H9 (cell line): ENCODE measurements around the gene IGFBP3. TPM values are rescaled to one million over a fixed set of nuclear protein-coding genes. Genes with fewer than 3 reads are reported as not detected.

ENCODE experiments used
- DNase-seq: peaks from one replicate; pipeline ENCODE4 v3.0.0-alpha.2; 2017
- H2AFZ ChIP-seq: one replicate; pipeline ENCODE4 v1.6.1; 2013; ENCODE audit warnings: mild to moderate bottlenecking, low read length, control low read depth, moderate library complexity
- H2AK5ac ChIP-seq: 2 replicates; pipeline ENCODE4 v1.6.1; 2013; ENCODE audit warnings: low read length, control low read depth, mixed read lengths; ENCODE audit not compliant: insufficient read length
- H2BK120ac ChIP-seq: one replicate; pipeline ENCODE4 v1.6.1; 2013; ENCODE audit warnings: low read depth, mild to moderate bottlenecking, low read length, control low read depth, inconsistent platforms; ENCODE audit not compliant: poor library complexity, severe bottlenecking
- H2BK12ac ChIP-seq: 2 replicates; pipeline ENCODE4 v1.6.1; 2013; ENCODE audit warnings: low read length, control low read depth, mixed read lengths, low read depth; ENCODE audit not compliant: insufficient read length
- H2BK15ac ChIP-seq: 2 replicates; pipeline ENCODE4 v1.6.1; 2013; ENCODE audit warnings: low read depth, low read length, control low read depth
- H2BK20ac ChIP-seq: one replicate; pipeline ENCODE4 v1.6.1; 2013; ENCODE audit warnings: low read depth, mild to moderate bottlenecking, low read length, control low read depth, inconsistent platforms; ENCODE audit not compliant: poor library complexity, severe bottlenecking
- H2BK5ac ChIP-seq: 2 replicates; pipeline ENCODE4 v1.6.1; 2013; ENCODE audit warnings: low read length, control low read depth, mixed read lengths; ENCODE audit not compliant: insufficient read length
- H3K14ac ChIP-seq: 2 replicates; pipeline ENCODE4 v1.6.1; 2013; ENCODE audit warnings: low read length, control low read depth; ENCODE audit not compliant: insufficient read depth
- H3K18ac ChIP-seq: 2 replicates; pipeline ENCODE4 v1.6.1; 2013; ENCODE audit warnings: low read depth, mild to moderate bottlenecking, mixed read lengths, low read length, control low read depth; ENCODE audit not compliant: insufficient read length
- H3K23ac ChIP-seq: 2 replicates; pipeline ENCODE4 v1.6.1; 2013; ENCODE audit warnings: low read length, control low read depth, mixed read lengths, low read depth; ENCODE audit not compliant: insufficient read length
- H3K23me2 ChIP-seq: 2 replicates; pipeline ENCODE4 v1.6.1; 2013; ENCODE audit warnings: low read depth, mild to moderate bottlenecking, mixed read lengths, low read length, control low read depth; ENCODE audit not compliant: insufficient read length, poor library complexity, severe bottlenecking
- H3K27ac ChIP-seq: 2 replicates; pipeline ENCODE4 v1.5.1; 2013; ENCODE audit warnings: low read length, control low read depth, mixed read lengths, low read depth; ENCODE audit not compliant: insufficient read length
- H3K27me3 ChIP-seq: 2 replicates; pipeline ENCODE4 v1.6.1; 2013; ENCODE audit warnings: low read length, control low read depth, inconsistent platforms; ENCODE audit not compliant: insufficient read depth
- H3K4ac ChIP-seq: 2 replicates; pipeline ENCODE4 v1.6.1; 2013; ENCODE audit warnings: low read depth, mild to moderate bottlenecking, control low read depth, inconsistent platforms, low read length, moderate library complexity
- H3K4me1 ChIP-seq: 2 replicates; pipeline ENCODE4 v1.6.1; 2013; ENCODE audit warnings: low read length, control low read depth, inconsistent platforms; ENCODE audit not compliant: insufficient read depth
- H3K4me2 ChIP-seq: 2 replicates; pipeline ENCODE4 v1.6.1; 2013; ENCODE audit warnings: low read length, control low read depth, mixed read lengths; ENCODE audit not compliant: insufficient read length, insufficient read depth
- H3K56ac ChIP-seq: 2 replicates; pipeline ENCODE4 v1.6.1; 2013; ENCODE audit warnings: low read depth, mild to moderate bottlenecking, mixed read lengths, low read length, control low read depth; ENCODE audit not compliant: insufficient read length
- H3K79me1 ChIP-seq: 2 replicates; pipeline ENCODE4 v1.6.1; 2013; ENCODE audit warnings: low read depth, mild to moderate bottlenecking, moderate library complexity, low read length, control low read depth, inconsistent platforms; ENCODE audit not compliant: insufficient read depth, poor library complexity, severe bottlenecking
- H3K79me2 ChIP-seq: 2 replicates; pipeline ENCODE4 v1.6.1; 2013; ENCODE audit warnings: low read length, control low read depth, inconsistent platforms; ENCODE audit not compliant: insufficient read depth
- H3K9ac ChIP-seq: 2 replicates; pipeline ENCODE4 v1.6.1; 2013; ENCODE audit warnings: low read length, control low read depth, mixed read lengths; ENCODE audit not compliant: insufficient read length; ENCODE audit errors: extremely low read depth
- H3K9me3 ChIP-seq: one replicate; pipeline ENCODE4 v1.6.1; 2013; ENCODE audit warnings: low read depth, low read length, inconsistent platforms; ENCODE audit not compliant: control insufficient read depth
- H3T11ph ChIP-seq: one replicate; pipeline ENCODE4 v1.6.1; 2013; ENCODE audit warnings: mild to moderate bottlenecking, low read length, control low read depth, inconsistent platforms
- H4K20me1 ChIP-seq: one replicate; pipeline ENCODE4 v1.6.1; 2013; ENCODE audit not compliant: control insufficient read depth, insufficient read length, insufficient read depth
- H4K5ac ChIP-seq: 2 replicates; pipeline ENCODE4 v1.6.1; 2013; ENCODE audit warnings: low read depth, mild to moderate bottlenecking, mixed read lengths, low read length, control low read depth; ENCODE audit not compliant: insufficient read length
- H4K8ac ChIP-seq: replicated peaks from 2 replicates; pipeline ENCODE4 v1.6.1; 2013; ENCODE audit warnings: low read length, control low read depth, mixed read lengths, low read depth; ENCODE audit not compliant: insufficient read length
- H4K91ac ChIP-seq: 2 replicates; pipeline ENCODE4 v1.6.1; 2013; ENCODE audit warnings: low read depth, mild to moderate bottlenecking, moderate library complexity, mixed read lengths, low read length, control low read depth; ENCODE audit not compliant: insufficient read length
- H3K27ac Mint-ChIP-seq, 3 experiments: 2 replicates in 2 of 3; 3 replicates in 1 of 3; pipeline ENCODE4 v1.8.0; 2020 to 2021; ENCODE audit warnings: mixed read lengths in 3 of 3, mild to moderate bottlenecking in 1 of 3, moderate library complexity in 1 of 3
- H3K27me3 Mint-ChIP-seq: 2 replicates; pipeline ENCODE4 v1.8.0; 2021; ENCODE audit warnings: low read depth, mild to moderate bottlenecking, moderate library complexity, mixed read lengths
- H3K36me3 Mint-ChIP-seq, 3 experiments: 2 replicates in 2 of 3; 3 replicates in 1 of 3; pipeline ENCODE4 v1.8.0; 2020 to 2021; ENCODE audit warnings: low read depth in 3 of 3, mixed read lengths in 3 of 3; ENCODE audit not compliant: insufficient read depth in 1 of 3
- H3K4me1 Mint-ChIP-seq, 2 experiments: 2 replicates each; pipeline ENCODE4 v1.8.0; 2020; ENCODE audit warnings: mixed read lengths in 2 of 2
- H3K4me3 Mint-ChIP-seq, 2 experiments: 2 replicates in 1 of 2; 3 replicates in 1 of 2; pipeline ENCODE4 v1.8.0; 2020 to 2021; ENCODE audit warnings: mild to moderate bottlenecking in 2 of 2, mixed read lengths in 2 of 2, moderate library complexity in 1 of 2
- H3K9me3 Mint-ChIP-seq, 2 experiments: 2 replicates in 1 of 2; 3 replicates in 1 of 2; pipeline ENCODE4 v1.8.0; 2020; ENCODE audit warnings: mild to moderate bottlenecking in 2 of 2, mixed read lengths in 2 of 2, moderate library complexity in 1 of 2
- CTCF ChIP-seq: fragments of 200-600 bp; sonication (generic); conservative IDR thresholded peaks from 3 replicates; pipeline ENCODE4 v1.8.0; 2021; ENCODE audit warnings: antibody characterized with exemption, mild to moderate bottlenecking
- WGBS: extraction: QIAGEN DNeasy Blood & Tissue Kit; methylation state at CpG from one replicate; pipeline ENCODE4 v1.1.7; 2013; ENCODE audit warnings: missing lambda C conversion rate, low lambda C conversion rate, mixed read lengths; ENCODE audit not compliant: insufficient read length; ENCODE audit errors: extremely low coverage; 5-methylcytosine and 5-hydroxymethylcytosine counted together
- total RNA-seq: library from RNA; stranded (reverse); gene quantifications from 2 replicates; pipeline ENCODE4 v1.2.1, GENCODE V29; 2021

Gene IGFBP3
- total RNA-seq, 1 experiment from 2014 or later, result 10.0 TPM

GRCh38 chr7:45918556-45918955 is 2.5 kb downstream of the IGFBP3 start:
- no CpG with 5 or more reads among the region's 2 CpGs for WGBS
- H3K79me1 ChIP-seq, result no peaks in the 10 kb centered on the region
- peaks cover 23 to 36% of the 10 kb centered on the region in 2 experiments for H3K4me1 Mint-ChIP-seq
- H3K23ac ChIP-seq, result no peak overlapping the region
- peaks cover 71% of the 10 kb centered on the region for H3K27me3 Mint-ChIP-seq
- H4K20me1 ChIP-seq, result no peaks in the 10 kb centered on the region
- H2BK120ac ChIP-seq, result no peak overlapping the region
- H3T11ph ChIP-seq, result no peak overlapping the region
- H4K91ac ChIP-seq, result no peak overlapping the region
- H2BK12ac ChIP-seq, result no peak overlapping the region
- H3K4me1 ChIP-seq, result no peaks in the 10 kb centered on the region
- no peak overlapping the region for H3K18ac ChIP-seq
- H4K8ac ChIP-seq, result no peak overlapping the region
- H3K14ac ChIP-seq, result no peak overlapping the region
- H3K36me3 Mint-ChIP-seq, result peaks cover 0 to 13% (median 2%) of the 10 kb centered on the region in 3 experiments; a peak in 2 of 7 replicates
- no peak overlapping the region for H2AK5ac ChIP-seq
- no peak overlapping the region for H3K27ac Mint-ChIP-seq
- H3K9me3 Mint-ChIP-seq, result no peaks in the 10 kb centered on the region; a peak in 2 of 5 replicates
- DNase-seq, result no peak
- H2BK15ac ChIP-seq, result no peak overlapping the region
- no peaks in the 10 kb centered on the region for H3K79me2 ChIP-seq
- H3K9me3 ChIP-seq, result no peaks in the 10 kb centered on the region
- peaks cover 14% of the 10 kb centered on the region for H3K23me2 ChIP-seq
- H3K4me2 ChIP-seq, result no peak overlapping the region
- H3K4ac ChIP-seq, result no peak overlapping the region
- H3K27me3 ChIP-seq, result peaks cover 31% of the 10 kb centered on the region; the same call in 1 of the 2 replicates
- no peak overlapping the region for H2BK20ac ChIP-seq
- TF ChIP-seq CTCF, result no peak
- no peak overlapping the region for H2BK5ac ChIP-seq
- no peak overlapping the region for H4K5ac ChIP-seq
- H3K4me3 Mint-ChIP-seq, result no peak overlapping the region
- no peak overlapping the region for H3K27ac ChIP-seq
- no peak overlapping the region for H3K9ac ChIP-seq
- H2AFZ ChIP-seq, result no peak overlapping the region
- H3K56ac ChIP-seq, result no peak overlapping the region
